ENCODE data around the gene NPIPA1. TPM values are rescaled to one million over a fixed set of nuclear protein-coding genes. Genes with fewer than 3 reads are reported as not detected.
"Not testable (repeated sequence)": the region's sequence is repeated elsewhere in the genome, so short reads cannot be mapped to it uniquely, and the experiment has no call there.

Gene NPIPA1
- total RNA-seq, 2 donors from 2014 or later: 52.2 to 56.3 TPM

DNA sequence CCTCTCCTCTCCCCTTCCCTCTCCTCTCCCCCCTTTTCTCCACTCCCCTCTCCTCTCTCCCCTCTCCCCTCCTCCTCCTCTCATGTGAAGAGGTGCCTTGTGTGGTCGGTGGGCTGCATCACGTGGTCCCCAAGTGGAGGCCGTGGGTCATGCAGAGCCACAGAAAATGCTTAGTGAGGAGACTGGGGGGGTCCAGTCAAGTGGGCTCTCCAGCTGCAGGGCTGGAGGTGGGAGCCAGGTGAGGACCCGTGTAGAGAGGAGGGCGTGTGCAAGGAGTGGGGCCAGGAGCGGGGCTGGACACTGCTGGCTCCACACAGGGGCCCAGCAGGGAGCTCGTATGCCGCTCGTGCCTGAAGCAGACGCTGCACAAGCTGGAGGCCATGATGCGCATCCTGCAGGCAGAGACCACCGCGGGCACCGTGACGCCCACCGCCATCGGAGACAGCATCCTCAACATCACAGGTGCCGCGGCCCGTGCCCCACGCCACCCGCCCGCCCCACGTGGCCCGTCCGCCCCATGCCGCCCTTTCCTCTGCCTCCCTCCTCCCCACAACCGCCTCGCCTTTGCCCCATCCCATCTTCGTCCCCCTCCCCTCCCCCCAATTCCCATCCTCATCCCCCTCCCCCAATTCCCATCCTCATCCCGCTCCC lies 9.1 kb upstream of the NPIPA1 start:
- ATAC-seq (peak in 1 of 2 donors; percentile 87), DNase-seq (peak; percentile 20)
- intact Hi-C loops (cut with DNase I): not testable (repeated sequence)

DNA sequence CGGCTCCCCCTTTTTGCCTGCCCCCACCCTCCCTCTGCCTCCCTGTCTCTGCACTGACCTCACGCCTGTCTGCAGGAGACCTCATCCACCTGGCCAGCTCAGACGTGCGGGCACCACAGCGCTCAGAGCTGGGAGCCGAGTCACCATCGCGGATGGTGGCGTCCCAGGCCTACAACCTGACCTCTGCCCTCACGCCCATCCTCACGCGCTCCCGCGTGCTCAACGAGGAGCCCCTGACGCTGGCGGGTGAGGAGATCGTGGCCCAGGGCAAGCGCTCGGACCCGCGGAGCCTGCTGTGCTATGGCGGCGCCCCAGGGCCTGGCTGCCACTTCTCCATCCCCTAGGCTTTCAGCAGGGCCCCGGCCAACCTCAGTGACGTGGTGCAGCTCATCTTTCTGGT lies 8.1 kb upstream of the NPIPA1 start:
- DNase-seq; intact Hi-C loops (cut with DNase I); ATAC-seq: not testable (repeated sequence)

DNA sequence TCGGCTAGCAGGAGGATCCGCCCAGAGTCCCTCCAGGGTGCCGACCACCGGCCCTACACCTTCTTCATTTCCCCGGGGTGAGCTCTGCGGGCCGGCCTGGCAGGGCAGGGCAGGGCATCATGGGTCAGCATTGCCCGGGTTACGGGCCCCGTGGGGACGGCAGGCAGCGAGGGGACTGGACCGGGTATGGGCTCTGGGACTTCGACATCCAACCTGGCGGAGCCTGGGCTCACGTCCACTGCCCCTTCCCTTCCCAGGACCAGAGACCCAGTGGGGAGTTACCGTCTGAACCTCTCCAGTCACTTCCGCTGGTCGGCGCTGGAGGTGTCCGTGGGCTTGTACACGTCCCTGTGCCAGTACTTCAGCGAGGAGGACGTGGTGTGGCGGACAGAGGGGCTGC lies 7.0 kb upstream of the NPIPA1 start:
- DNase-seq; intact Hi-C loops (cut with DNase I); ATAC-seq: not testable (repeated sequence)

DNA sequence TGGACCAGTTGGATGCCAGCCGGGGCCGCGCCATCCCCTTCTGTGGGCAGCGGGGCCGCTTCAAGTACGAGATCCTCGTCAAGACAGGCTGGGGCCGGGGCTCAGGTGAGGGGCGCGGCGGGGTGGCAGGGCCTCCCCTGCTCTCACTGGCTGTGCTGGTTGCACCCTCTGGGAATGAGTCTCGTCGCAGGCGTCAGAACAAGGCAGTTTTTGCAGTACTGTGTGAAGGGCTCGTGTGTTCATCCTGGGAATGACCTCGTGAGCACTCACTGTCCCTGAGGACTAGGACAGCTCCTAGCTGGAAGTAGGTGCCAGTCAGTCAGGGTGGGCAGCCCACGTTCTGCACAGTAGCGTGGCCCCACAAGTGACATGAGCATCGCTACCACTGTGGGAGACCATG lies 6.3 kb upstream of the NPIPA1 start:
- intact Hi-C loops (cut with DNase I); ATAC-seq: not testable (repeated sequence)
- DNase-seq: peak; percentile 14

DNA sequence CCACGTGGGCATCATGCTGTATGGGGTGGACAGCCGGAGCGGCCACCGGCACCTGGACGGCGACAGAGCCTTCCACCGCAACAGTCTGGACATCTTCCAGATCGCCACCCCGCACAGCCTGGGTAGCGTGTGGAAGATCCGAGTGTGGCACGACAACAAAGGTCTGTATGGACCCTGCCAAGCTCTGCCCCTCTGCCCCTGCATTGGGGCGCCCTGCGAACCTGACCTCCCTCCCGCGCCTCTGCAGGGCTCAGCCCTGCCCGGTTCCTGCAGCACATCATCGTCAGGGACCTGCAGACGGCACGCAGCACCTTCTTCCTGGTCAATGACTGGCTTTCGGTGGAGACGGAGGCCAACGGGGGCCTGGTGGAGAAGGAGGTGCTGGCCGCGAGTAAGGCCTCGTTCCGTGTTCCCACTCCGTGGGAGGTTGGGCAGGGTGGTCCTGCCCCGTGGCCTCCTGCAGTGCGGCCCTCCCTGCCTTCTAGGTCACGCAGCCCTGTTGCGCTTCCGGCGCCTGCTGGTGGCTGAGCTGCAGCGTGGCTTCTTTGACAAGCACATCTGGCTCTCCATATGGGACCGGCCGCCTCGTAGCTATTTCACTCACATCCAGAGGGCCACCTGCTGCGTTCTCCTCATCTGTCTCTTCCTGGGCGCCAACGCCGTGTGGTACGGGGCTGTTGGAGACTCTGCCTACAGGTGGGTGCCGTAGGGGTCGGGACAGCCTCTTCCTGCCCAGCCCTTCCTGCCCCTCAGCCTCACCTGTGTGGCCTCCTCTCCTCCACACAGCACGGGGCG lies 4.5 kb upstream of the NPIPA1 start:
- DNase-seq; intact Hi-C loops (cut with DNase I); ATAC-seq: not testable (repeated sequence)

DNA sequence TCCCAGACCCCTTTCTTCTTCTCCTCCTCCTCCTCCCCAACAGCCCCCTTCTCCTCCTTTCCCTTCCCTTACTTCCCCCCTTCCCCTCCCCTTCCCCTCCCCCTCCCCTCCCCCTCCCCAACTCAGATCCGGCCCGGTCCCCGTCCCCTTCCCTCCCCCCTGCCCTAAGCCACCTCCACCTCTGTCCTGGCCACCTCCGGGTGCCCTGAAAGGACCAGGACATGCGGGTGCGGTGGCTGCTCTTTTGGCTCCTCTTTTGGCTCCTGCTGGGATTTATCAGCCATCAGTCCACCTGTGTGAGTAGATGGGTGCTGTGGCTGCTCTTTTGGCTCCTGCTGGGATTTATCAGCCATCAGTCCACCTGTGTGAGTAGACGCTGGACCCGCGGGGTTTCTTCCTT lies 751 bp downstream of the NPIPA1 start:
- intact Hi-C loops (cut with DNase I); ATAC-seq; DNase-seq: not testable (repeated sequence)

DNA sequence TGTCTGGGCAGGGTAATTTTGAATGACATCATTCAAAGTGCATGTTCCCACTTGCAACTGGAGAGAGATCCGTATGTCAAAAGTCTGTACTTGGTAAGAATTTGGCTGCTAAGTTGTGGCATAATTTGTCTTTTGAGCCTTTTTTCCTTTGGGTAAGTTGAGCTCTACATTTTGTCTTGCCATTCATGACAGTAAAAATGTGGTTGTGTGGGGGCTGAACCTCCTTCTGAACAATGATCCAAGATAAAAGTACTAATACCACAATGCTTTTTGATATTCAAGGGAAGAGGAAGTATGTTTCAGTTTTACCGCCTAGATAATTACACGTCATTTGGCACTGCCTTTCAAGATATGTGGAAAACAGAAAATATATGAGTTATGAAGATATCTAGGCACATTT lies 5.4 kb downstream of the NPIPA1 start:
- ATAC-seq; intact Hi-C loops (cut with DNase I); DNase-seq: not testable (repeated sequence)

DNA sequence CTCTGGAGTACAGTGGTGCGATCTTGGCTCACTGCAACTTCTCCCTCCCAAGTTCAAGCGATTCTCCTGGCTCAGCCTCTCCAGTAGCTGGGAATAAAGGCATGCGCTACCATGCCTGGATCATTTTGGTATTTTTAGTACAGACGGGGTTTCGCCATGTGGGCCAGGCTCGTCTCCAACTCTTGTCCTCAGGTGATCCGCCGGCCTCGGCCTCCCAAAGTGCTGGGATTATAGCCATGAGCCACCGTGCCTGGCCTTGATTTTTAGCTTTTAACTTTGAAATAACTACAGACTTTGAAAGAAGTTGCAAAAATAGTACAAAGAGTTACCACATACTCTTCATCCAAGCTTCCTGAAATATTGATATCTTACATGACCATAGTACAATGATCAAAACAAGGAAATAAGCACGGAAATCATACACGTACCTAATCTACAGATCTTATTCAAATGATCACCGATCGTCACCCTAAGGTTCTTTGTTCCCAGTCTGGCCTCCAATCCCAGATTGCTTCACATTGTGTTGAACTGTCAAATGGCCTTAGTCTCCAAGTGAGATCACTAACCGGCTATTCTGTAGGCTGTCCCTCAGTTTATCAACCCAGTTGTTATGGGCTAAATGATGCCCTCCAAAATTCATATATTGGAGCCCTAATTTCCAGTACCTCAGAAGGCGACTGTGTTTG lies 18.4 kb downstream of the NPIPA1 start:
- peak; percentile 65 for DNase-seq
- intact Hi-C loops (cut with DNase I): no loop called here

DNA sequence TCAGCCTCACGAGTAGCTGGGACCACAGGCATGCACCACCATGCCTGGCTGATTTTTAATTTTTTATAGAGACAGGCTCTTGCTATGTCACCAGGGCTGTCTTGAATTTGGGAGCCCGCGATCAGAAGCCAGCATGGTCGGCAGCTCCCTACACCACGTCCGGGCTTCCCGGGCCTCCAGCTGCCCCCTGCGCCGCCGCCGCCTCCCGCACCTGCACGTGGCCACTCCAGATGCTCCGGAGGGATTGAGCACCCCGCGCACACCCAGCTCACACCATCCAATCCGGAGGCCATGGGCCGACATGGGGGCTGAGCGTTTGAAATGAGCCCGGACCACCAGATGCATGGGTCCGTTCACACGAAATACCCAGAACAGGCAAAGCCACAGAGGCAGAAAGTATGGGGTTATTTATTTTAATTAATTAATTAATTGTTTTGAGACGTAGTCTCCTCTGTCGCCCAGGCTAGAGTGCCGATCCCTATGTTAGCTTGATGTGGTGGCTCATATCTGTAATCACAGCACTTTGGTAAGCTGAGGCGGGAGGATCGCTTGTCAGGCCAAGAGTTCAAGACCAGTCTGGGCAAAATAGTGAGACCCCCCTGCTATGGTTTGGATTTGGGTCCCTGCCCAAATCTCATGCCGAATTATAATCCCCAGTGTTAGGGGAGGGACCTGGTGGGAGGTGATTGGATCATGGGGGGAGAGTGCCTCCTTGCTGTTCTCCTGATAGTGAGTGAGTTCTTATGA lies 20.5 kb downstream of the NPIPA1 start:
- DNase-seq (no peak), ATAC-seq (no peak)
- intact Hi-C loops (cut with DNase I): no loop called here

More for the DNA sequence above, 18.4 kb downstream of the NPIPA1 start:
- peak; percentile 88 to 93 for ATAC-seq

DNA sequence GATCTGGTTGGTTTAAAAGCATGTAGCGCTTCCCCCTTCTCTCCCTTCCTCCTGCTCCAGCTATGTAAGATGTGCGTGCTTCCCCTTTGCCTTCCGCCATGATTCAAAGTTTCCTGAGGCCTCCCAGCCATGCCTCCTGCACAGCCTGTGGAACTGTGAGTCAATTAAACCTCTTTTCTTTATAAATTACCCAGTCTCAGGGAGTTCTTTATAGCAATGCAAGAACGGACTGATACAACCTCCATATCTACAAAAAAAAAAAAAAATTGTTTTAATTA lies 21.0 kb downstream of the NPIPA1 start:
- intact Hi-C loops (cut with DNase I): no loop called here
- DNase-seq (no peak), ATAC-seq (no peak)

DNA sequence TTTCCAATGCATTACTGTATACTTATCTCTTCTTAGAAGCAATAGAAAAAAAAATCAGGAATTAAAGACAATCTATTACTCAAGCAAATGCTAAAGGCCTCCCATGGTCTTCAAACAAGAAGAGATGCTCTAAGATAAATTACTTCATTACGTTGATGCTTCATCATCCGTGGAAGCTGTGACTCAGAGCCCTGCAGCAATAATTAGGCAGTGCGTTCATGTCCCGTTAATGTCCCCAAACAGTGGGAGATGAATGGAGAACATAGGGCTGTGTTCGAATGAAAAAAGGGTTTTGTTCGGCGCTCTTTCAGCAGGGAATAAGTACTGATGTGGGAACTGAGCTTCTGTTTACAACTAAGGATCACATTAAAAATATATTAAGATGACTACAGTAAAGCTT lies 21.7 kb downstream of the NPIPA1 start:
- intact Hi-C loops (cut with DNase I): no loop called here
- ATAC-seq (no peak), DNase-seq (no peak)

DNA sequence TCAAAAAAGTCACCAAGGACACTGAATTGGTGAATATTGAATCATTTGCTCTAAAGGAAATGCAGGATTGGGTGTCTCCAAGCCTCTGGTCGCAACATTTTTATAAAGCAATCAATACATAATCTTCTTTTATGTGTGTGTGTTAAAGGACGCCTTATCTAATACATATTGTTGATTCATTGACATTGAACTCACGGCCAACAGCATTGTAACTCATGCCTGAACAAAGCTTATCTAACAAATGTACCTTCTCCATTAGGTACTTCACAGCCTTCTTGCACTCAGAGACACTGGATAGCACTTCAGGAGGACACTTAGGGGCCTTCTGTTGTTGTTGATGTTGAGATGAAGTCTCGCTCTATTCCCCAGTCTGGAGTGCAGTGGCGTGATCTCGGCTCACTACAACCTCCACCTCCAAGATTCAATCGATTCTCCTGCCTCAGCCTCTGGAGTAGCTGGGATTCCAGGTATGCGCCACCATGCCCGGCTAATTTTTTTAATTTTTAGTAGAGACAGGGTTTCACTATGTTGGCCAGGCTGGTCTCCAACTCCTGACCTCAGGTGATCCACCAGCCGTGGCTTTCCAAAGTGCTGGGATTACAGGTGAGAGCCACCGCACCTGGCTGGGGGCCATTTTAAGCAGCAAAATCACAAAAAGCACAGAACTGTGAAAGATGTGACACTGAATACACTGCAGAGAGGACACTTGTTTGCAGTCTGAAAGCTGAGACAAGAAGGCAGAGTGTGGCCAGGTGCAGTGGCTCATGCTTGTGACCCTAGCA lies 24.4 kb downstream of the NPIPA1 start:
- intact Hi-C loops (cut with DNase I): no loop called here
- DNase-seq (no peak), ATAC-seq (no peak)

DNA sequence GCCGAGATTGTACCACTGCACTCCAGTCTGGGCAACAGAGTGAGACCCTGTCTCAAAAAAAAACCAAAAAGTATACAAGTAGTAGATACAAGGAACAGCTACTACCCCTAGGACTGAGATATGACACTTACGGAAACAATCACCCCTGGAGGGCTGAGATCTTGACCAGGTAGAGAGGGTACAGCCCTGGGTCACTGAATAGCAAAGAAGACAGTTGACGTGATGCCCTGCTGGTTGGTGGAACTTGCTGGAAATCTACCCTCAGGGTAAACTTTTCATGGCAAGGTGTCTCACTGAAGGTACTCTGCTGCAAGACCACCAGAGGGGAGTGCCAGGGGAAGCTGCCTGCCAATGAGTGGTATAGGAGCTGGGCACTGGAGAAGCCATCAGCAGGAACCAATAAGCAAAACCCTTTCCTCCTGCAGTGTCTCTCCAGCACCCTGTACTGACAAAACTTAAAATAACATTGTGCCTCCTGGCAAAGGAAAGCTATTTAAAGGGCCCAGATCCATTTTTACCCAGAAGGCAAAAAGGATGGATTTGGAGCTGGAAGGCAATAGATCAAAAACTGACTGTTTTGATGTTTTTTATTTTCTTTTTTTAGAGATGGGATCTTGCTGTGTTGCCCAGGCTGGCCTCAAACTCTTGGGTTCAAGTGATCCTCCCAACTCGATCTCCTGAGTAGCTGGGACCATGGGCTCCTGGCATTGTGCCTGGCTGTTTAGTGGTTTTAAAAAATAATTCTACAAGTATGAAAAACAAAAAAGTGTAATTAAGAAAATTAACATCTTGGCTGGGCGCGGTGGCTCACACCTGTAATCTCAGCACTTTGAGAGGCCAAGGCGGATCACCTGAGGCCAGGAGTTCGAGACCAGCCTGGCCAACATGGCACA lies 26.3 kb downstream of the NPIPA1 start:
- ATAC-seq (no peak), DNase-seq (no peak)
- intact Hi-C loops (cut with DNase I): no loop called here

DNA sequence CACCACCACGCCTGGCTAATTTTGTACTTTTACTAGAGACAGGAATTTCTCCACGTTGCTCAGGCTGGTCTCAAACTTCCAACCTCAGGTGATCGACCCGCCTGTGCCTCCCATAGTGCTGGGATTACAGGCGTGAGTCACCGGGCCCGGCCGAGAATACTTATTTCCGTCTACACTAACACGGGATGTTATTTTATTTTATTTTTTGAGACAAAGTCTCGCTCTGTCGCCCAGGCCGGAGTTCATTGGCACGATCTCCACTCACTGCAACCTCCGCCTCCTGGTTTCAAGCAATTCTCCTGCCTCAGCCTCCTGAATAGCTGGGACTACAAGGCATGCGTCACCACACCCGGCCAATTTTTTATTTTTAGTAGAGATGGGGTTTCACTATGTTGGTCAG lies 28.1 kb downstream of the NPIPA1 start:
- intact Hi-C loops (cut with DNase I): no loop called here

DNA sequence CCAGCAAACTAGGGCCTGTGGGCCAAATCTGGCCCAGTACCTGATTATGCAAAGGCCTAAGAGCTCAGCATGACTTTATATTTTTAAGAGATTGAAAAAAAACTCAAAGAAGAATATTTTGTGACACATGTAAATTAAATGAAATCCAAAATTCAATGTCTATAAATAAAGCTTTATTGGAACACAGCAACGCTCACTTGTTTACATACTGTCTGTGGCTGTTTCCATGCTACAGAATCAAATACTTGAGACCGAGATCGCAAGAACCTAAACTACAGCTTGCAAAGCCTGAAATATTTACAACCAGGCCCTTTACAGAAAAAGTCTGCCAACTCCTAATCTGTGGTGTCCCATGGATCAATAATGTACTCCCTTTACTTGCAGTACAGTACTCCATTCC lies 32.6 kb downstream of the NPIPA1 start:
- DNase-seq; ATAC-seq; intact Hi-C loops (cut with DNase I): not testable (repeated sequence)

More for the DNA sequence above, 28.1 kb downstream of the NPIPA1 start:
- DNase-seq (no peak), ATAC-seq (no peak)

DNA sequence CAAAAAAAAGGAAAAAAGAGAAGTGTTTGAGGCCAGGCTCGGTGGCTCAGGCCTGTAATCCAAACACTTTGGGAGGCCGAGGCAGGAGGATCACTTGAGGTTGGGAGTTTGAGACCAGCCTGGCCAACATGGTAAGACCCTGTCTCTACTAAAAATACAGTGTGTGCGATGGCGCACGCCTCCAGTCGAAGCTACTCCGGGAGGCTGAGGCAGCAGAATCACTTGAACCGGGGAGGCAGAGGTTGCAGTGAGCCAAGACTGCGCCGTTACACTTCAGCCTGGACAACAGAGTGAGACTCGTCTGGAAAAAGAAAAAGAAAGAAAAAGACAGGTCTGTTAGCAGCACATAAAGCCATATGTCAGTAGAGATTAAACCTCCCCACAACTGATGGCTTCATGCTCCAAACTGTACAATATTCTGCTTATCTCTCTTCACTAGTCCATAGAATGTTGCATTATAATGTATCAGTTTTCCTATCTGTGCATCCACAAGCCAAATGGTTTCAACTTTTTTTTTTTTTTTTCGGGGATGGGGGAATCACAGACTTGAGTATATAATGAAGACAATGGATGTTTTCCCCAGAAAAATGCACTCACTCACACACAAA lies 34.5 kb downstream of the NPIPA1 start:
- DNase-seq; intact Hi-C loops (cut with DNase I); ATAC-seq: not testable (repeated sequence)

DNA sequence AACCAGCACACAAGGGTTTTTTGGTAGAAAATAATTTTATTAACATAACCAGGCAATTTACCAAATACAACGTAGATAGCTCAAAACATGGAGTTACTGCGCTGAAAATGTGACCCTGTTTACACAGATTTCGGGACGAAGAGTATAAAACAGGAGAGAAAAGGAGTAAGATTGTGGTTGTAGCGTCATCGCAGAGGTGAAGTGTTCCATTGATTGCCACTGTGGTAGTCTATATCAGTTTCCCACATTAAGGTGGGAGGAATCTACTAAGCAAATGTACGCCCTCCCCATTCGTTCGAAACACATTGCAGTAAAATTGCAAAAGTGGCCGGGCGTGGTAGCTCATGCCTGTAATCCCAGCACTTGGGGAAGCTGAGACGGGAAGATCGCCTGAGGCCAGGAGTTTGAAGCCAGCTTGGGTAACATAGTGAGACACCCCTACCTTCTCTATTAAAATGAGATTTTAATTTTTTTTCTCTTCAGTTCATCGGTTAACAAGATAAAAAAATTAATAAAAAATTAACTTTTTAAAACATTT lies 36.6 kb downstream of the NPIPA1 start:
- intact Hi-C loops (cut with DNase I); ATAC-seq; DNase-seq: not testable (repeated sequence)
